Mucosa of descending colon (tissue), 3 donors: Measurements from ENCODE around the gene PLD5. TPM values are rescaled to one million over a fixed set of nuclear protein-coding genes. Genes with fewer than 3 reads are reported as not detected.

Experiments used
- ATAC-seq: fragments of 200-7000 bp; cut with Tn5 transposase; one replicate; pipeline ENCODE4 v1.9.1; 2020; ENCODE audit warnings: mild to moderate bottlenecking, moderate library complexity
- DNase-seq, 3 donors: peaks; one replicate each; pipeline ENCODE4 v3.0.0-alpha.2; 2020
- H3K36me3 ChIP-seq: fragments of 200-600 bp; one replicate; pipeline ENCODE4 v1.8.0; 2021; ENCODE audit warnings: low read depth, mild to moderate bottlenecking
- H3K4me1 ChIP-seq: fragments of 200-600 bp; one replicate; pipeline ENCODE4 v1.8.0; 2021; ENCODE audit warnings: low read depth, mild to moderate bottlenecking
- H3K4me3 ChIP-seq: fragments of 200-600 bp; one replicate; pipeline ENCODE4 v1.8.0; 2021; ENCODE audit warnings: mild to moderate bottlenecking
- H3K9me3 ChIP-seq: fragments of 200-600 bp; one replicate; pipeline ENCODE4 v1.8.0; 2021; ENCODE audit warnings: mild to moderate bottlenecking
- CTCF ChIP-seq: fragments of 200-600 bp; IDR thresholded peaks from one replicate; pipeline ENCODE4 v1.8.0; 2022; ENCODE audit warnings: antibody characterized with exemption, mild to moderate bottlenecking
- intact Hi-C, 2 donors: fragments of 100-400 bp; cut with DNase I in 1 of 2; cut with micrococcal nuclease in 1 of 2; formaldehyde crosslinking; loops; one replicate each; pipeline versions ENCODE4 v1.11.0 to v1.11.1; 2022; cut with DNase I, micrococcal nuclease
- total RNA-seq, 3 donors: library from RNA; stranded (reverse); fragmentation: NEBNext Ultra II Directional in 2 of 3; extraction: Animal tissue kit (Norgen Biotek cat#: 25700) in 2 of 3; gene quantifications; one replicate each; pipeline versions ENCODE4 v1.2.1 to v1.2.4, GENCODE V29; 2021 to 2023
- donor health status: DM: no; HTN: no; CAD: no; lungs with moderate emphysema.
- donor health status: DM: no; HTN: no; CAD: no.
- donor health status: DM: no; HTN: yes; CAD: no.

The PLD5 gene
- total RNA-seq, 3 donors from 2014 or later: 0.54 TPM; not detected in 2

- intact Hi-C loops: no loop called here
- H3K4me1 ChIP-seq: no peaks in the 10 kb centered on the region
- no peak for DNase-seq
- no peak for ATAC-seq
- no peaks in the 10 kb centered on the region for H3K36me3 ChIP-seq
- no peaks in the 10 kb centered on the region for H3K9me3 ChIP-seq
- H3K4me3 ChIP-seq: no peak overlapping the region
- no peak for TF ChIP-seq CTCF
Observed at GRCh38 chr1:242199776-242200458, 324.6 kb downstream of the PLD5 start.

- TF ChIP-seq CTCF: no peak
- no peak overlapping the region for H3K4me3 ChIP-seq
- intact Hi-C loops: no loop called here
- DNase-seq (no peak), ATAC-seq (no peak)
- no peaks in the 10 kb centered on the region for H3K36me3 ChIP-seq
- no peaks in the 10 kb centered on the region for H3K9me3 ChIP-seq
- H3K4me1 ChIP-seq: no peaks in the 10 kb centered on the region
Observed at GRCh38 chr1:242197907-242198820, 326.3 kb downstream of the PLD5 start.

GRCh38 chr1:242196914-242197313 lies 327.6 kb downstream of the PLD5 start:
- no peaks in the 10 kb centered on the region for H3K36me3 ChIP-seq
- TF ChIP-seq CTCF: no peak
- H3K4me3 ChIP-seq: no peak overlapping the region
- ATAC-seq (no peak), DNase-seq (no peak)
- no peaks in the 10 kb centered on the region for H3K4me1 ChIP-seq
- intact Hi-C loops: no loop called here
- H3K9me3 ChIP-seq: no peaks in the 10 kb centered on the region

- Histone ChIP-seq H3K4me3 (no peak overlapping the region), H3K4me1 (no peaks in the 10 kb centered on the region), H3K9me3 (no peaks in the 10 kb centered on the region), H3K36me3 (no peaks in the 10 kb centered on the region)
- TF ChIP-seq CTCF: no peak
- DNase-seq (no peak), ATAC-seq (no peak)
- intact Hi-C loops: no loop called here
Observed at GRCh38 chr1:242196101-242196500, 328.4 kb downstream of the PLD5 start.

GRCh38 chr1:242189591-242189990 lies 334.9 kb downstream of the PLD5 start:
- no peak overlapping the region for H3K4me3 ChIP-seq
- no peak for TF ChIP-seq CTCF
- DNase-seq (no peak), ATAC-seq (no peak)
- intact Hi-C loops: no loop called here
- H3K9me3 ChIP-seq: peaks cover 11% of the 10 kb centered on the region
- no peaks in the 10 kb centered on the region for H3K36me3 ChIP-seq
- no peaks in the 10 kb centered on the region for H3K4me1 ChIP-seq
